HG02610 (cell line): ENCODE results near the gene CLEC16A.
"Not testable (repeated sequence)": the region's sequence is repeated elsewhere in the genome, so short reads cannot be mapped to it uniquely, and the experiment has no call there.

Source experiments
- ATAC-seq: cut with Tn5 transposase; IDR thresholded peaks from one replicate; pipeline ENCODE4 v1.9.1; 2021; ENCODE audit warnings: mild to moderate bottlenecking, moderate library complexity; ENCODE audit not compliant: unreplicated experiment

Gene CLEC16A

GRCh38 chr16:11205754-11206581 lies 261.6 kb downstream of the CLEC16A start:
- no peak for ATAC-seq

- ATAC-seq, result no peak
Observed at GRCh38 chr16:11207646-11208045, 263.3 kb downstream of the CLEC16A start.

DNA sequence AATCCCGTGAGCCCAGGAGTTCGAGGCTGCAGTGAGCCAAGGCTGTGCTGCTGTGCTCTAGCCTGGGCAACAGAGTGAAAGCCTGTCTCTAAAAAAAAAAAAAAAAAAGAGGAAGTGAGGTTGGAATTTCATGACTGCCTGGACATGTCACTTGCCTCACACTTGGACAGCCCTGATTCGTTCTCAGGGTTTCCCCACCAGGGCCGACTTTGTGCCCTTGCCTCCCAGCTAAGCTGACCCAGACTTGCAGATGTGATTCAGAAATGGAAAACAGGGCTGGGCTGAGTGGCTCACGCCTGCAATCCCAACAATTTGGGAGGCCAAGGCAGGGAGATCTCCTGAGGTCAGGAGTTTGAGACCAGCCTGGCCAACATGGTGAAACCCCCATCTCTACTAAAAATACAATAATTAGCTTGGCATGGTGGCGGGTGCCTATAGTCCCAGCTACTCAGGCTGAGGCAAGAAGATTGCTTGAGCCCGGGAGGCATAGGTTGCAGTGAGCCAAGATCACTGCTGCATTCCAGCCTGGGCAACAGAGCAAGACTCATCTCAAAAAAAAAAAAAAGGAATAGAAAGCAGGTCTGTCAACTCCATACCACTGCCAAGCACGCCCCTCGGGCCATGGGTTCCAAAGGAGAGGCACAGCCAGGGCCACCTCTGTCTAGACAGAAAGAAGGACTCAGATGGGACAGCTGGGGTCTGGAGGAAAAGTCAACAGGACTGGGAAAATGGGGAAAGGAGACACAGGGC lies 264.7 kb downstream of the CLEC16A start:
- peak; percentile 36 for ATAC-seq

- no peak for ATAC-seq
Observed at GRCh38 chr16:11210260-11210659, 265.9 kb downstream of the CLEC16A start.

DNA sequence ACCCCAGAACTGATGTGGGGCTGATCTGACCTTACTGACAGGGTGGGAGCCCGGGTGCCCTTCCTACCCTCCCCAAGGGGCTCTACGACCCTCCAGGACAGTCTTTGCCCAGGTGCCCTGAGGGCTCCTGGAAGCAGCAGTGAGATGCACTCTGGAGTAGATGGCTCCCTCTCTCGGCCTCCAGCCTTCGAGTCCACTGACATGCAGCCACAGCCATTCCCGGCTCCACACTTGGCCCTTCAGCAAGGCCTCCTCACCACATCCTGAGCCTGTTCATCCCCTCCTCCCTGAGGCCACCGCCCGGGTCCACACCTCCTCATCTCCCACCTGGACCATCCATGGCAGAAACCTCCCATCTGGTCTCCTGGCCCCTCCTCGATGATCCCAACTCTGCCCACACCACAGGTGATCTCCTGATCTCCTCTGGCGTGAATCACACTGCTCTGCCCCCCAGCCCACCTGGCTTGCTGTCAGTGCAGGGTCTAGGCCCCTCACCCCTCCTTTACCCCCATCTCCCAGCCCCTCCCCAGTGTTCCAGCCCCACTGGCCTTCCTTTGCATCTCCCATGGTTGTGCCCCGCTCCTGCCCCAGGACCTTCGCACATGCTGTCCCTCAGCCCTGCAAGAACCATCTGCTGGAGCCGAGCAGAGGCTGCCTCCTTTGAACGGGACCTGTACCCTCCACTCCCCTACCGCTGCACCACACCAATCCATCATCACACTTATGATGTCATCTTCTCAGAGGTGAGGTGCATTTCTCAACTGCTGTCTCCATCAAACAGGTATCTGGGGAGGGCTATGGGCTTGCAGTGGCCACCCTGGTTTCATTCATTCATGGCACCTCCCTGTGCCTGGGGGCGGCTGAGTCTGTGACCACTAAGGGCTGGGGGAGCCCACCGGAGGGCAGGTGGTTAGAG lies 267.0 kb downstream of the CLEC16A start:
- ATAC-seq, result no peak

GRCh38 chr16:11211977-11212797 lies 267.8 kb downstream of the CLEC16A start:
- ATAC-seq, result no peak

DNA sequence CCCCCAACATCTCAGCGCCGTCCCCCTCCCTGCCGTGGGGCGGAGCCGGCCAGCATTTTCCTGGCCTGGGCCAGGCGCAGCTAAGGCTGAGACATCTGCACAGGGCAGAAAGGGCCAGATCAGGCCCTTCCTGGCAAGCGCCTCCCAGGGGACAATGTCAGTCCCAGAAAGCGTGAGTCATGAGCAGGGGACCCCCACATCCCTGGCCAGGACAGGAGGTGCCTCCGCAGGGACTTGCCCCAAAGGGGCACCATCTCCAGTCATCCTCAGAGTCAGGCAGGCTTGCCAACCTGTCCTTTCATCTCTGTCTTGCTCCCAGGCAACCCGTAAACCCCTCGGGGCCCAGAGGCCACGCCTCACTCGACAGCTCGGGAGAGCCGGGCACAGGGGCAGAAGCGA lies 268.4 kb downstream of the CLEC16A start:
- ATAC-seq, result no peak

DNA sequence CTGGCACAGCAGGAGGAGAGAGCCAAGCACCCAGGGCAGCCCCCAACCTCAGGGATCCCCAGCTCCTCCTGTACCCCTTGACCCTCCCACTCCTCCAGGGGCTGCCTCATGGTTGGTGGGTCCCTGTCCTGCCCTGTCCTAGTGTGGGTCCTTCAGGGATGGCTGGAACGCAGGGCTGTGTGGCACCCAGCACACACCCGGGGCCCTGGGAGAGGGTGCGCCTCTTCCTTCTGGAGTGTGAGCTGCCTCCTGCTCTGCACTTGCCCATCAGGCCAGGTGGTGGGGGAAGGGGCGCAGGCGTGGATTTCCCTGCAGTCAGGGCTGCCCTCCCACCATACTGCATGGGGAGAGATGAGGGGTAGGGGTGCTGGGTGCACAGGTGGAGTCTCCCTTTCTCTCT lies 269.0 kb downstream of the CLEC16A start:
- no peak for ATAC-seq

DNA sequence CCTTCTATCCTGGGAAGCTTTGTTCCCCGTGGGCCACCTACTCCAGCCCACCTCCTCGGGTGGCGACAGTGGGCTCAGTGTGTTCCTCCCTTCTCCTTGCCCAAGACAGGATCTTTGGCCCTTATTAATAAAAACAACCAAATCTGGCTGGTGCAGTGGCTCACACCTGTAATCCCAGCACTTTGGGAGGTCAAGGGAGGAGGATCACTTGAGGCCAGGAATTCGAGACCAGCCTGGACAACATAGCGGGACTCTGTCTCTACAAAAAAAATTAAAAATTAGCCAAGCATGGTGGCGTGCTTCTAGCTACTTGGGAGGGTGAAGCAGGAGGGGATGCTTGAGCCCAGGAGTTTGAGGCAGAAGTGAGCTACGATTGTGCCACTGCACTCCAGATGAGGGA lies 269.4 kb downstream of the CLEC16A start:
- ATAC-seq, result no peak

DNA sequence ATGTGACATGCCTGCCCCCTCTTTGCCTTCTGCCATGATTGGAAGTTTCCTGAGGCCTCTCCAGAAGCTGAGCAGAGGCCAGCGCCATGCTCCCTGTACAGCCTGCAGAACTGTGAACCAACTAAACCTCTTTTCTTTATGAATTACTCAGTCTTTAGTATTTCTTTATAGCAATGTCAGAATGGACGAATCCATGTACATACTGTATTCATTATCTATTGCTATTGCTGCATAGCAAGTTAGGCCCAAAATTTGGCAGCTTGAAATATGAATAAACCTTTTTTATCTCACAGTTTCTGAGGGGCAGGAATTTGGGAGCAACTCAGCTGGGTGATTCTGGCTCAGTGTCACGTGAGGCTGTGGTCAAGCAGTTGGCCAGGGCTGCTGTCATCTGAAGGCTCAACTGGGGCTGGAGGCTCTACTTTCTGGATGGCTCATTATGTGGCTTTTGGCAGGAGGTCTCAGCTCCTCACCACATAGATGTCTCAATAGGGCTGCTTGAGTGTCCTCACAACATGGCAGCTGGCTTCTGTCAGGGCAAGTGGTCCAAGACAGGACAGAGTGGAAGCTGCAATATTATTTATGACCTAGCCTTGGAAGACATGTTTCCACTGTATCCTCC lies 271.7 kb downstream of the CLEC16A start:
- ATAC-seq, result no peak

GRCh38 chr16:11217651-11218603 lies 273.6 kb downstream of the CLEC16A start:
- no peak for ATAC-seq

- no peak for ATAC-seq
Observed at GRCh38 chr16:11218604-11218962, 274.2 kb downstream of the CLEC16A start.

- ATAC-seq, result no peak
Observed at GRCh38 chr16:11219178-11219577, 274.8 kb downstream of the CLEC16A start.

DNA sequence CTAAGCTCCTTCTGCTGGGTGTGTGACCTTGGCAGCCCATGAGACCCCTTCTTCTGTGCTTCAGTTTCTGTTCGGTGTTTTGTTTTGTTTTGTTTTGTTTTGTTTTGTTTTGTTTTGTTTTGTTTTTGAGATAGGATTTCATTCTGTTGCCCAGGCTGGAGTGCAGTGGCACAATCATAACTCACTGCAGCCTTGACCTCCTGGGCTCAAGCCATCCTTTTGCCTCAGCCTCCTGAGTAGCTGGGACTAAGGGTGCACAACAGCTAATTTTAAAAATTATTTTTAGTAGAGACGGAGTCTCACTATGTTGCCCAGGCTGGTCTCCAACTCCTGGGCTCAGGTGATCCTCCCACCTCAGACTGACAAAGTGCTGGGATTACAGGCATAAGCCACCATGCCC lies 276.1 kb downstream of the CLEC16A start:
- ATAC-seq, result not testable (repeated sequence)

GRCh38 chr16:11224096-11224893 lies 279.9 kb downstream of the CLEC16A start:
- peak; percentile 49 for ATAC-seq

DNA sequence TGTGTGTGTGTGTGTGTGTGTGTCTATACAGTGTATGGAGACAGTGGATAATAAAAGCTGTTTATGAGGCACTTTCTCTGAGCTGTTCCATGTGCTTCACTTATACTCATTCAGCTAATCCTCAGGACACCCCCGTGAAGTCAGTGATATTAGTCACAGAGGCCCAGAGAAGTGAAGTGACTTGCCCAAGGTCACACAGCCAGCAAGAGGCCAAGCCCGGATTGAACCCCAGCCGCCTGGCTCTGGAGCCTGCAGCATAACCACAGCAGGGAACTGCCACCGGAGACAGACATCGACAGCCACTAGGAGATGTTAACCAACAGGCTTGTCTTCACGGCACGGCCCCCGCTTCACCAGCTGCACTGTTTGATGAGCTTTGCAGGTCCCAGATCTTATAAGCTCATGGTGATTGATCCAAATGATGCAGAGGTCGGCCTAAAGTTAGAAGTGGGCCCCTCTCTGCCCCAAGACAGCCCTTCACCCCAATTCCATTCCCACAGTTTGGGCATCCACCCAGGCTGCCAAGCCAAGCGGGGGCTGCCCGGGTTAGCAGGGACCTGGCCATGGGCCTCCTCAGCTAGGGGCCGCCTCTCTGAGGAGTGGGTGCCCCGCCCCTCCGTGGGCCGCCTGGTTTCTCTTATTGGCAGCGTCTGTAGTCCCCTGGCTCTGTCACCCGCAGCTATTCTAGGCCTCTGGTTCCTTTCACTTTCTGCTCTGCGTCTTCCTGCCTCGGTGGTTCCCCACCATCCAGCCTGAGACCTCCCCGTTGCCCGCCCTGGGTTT lies 280.7 kb downstream of the CLEC16A start:
- peak; percentile 85 for ATAC-seq
